ENCODE results near the gene ZC3H14.

- TF ChIP-seq CTCF (IDR thresholded peaks at IDR 0.05 in 4 of 5, conservative IDR thresholded peaks at IDR 0.05 in 1 of 5): no peak
- TF ChIP-seq POLR2A (IDR thresholded peaks at IDR 0.05): no peak
Observed at GRCh38 chr14:88542857-88543795, 19.7 kb upstream of the ZC3H14 start.
